Measurements from ENCODE around the gene CSNK2B.

The CSNK2B gene

DNA sequence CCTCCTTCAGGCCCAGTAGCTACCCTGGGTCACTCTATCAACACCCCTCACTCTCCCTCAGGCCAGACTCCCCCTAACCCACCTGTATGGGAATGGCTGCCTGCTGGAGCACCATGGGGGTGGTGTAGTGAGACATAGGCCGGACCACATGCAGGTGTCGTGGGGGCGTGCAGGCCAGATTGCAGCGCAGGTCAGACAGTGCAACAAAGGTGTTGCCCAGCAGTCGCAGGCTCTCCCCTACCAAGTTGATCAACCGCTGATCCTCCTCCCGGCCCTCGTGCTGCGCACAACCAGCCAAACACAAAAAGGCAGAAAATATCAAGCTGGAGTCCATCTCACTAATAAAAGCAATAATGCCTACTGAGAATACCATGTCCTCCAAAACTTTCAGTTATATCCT lies 20.6 kb upstream of the CSNK2B start:
- Mint-ChIP-seq H3K27me3 (no peaks in the 10 kb centered on the region), H3K36me3 (ENCODE audit: low read depth) (peaks cover 100% of the 10 kb centered on the region), H3K27ac (no peak overlapping the region), H3K4me3 (no peak overlapping the region), H3K9me3 (no peaks in the 10 kb centered on the region), H3K4me1 (ENCODE audit: low read depth) (peaks cover 9% of the 10 kb centered on the region)
- intact Hi-C loops (cut with micrococcal nuclease): no loop called here

GRCh38 chr6:31651602-31652191 lies 14.2 kb upstream of the CSNK2B start:
- H3K27me3 Mint-ChIP-seq: no peaks in the 10 kb centered on the region
- peaks cover 35% of the 10 kb centered on the region for H3K4me1 Mint-ChIP-seq (ENCODE audit: low read depth)
- peaks cover 83% of the 10 kb centered on the region for H3K36me3 Mint-ChIP-seq (ENCODE audit: low read depth)
- no peaks in the 10 kb centered on the region for H3K9me3 Mint-ChIP-seq
- H3K27ac Mint-ChIP-seq: peak overlapping the region; percentile 97
- intact Hi-C loops (cut with micrococcal nuclease): loop anchor here (1.0 kb wide), 3 partner anchors 9 to 31 kb away; partner anchors contain the start of genes C6orf47, CSNK2B and PRRC2A
- H3K4me3 Mint-ChIP-seq: peak overlapping the region; percentile 94

GRCh38 chr6:31652925-31653724 lies 12.8 kb upstream of the CSNK2B start:
- peaks cover 48% of the 10 kb centered on the region for H3K4me1 Mint-ChIP-seq (ENCODE audit: low read depth)
- intact Hi-C loops (cut with micrococcal nuclease): loop anchor here (1.0 kb wide), 3 partner anchors 7 to 33 kb away; partner anchors contain the start of genes C6orf47, CSNK2B and PRRC2A
- H3K4me3 Mint-ChIP-seq: peak overlapping the region; percentile 94
- H3K27ac Mint-ChIP-seq: peak overlapping the region; percentile 97
- no peaks in the 10 kb centered on the region for H3K9me3 Mint-ChIP-seq
- no peaks in the 10 kb centered on the region for H3K27me3 Mint-ChIP-seq
- peaks cover 83% of the 10 kb centered on the region for H3K36me3 Mint-ChIP-seq (ENCODE audit: low read depth)

DNA sequence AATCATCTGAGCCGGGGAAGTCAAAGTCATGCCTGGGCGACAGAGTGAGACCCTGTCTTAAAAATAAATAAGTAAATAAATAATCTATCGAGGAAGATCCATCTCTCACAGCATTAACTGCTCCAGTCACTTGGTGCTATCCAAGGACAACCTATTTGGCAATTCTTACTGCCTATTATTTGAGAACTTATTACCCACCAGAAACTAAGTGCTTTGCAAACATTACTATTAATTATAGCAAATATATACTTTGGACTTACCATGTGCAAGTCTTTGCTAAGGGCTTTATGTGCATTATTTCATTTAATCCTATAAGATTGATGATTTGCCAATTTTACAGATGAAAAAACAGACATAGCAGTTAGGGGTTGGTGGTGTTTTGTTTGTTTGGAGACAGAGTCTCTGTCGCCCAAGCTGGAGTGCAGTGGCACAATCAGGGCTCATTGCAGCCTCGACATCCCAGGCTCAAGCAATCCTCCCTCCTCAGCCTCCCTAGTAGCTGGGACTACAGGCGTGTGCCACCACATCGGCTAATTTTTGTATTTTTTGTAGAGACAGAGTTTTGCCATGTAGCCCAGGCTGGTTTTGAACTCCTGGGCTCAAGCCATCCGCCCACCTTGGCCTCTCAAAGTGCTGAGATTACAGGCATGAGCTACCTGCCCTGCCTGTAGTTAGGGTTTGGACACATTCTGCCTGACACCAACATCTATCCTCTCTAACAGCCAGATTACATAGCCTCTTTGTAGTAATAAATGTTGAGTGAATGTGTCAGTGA lies 11.1 kb upstream of the CSNK2B start:
- Mint-ChIP-seq H3K27ac (no peak overlapping the region), H3K4me1 (ENCODE audit: low read depth) (peaks cover 65% of the 10 kb centered on the region), H3K27me3 (no peaks in the 10 kb centered on the region), H3K9me3 (no peaks in the 10 kb centered on the region), H3K4me3 (no peak overlapping the region), H3K36me3 (ENCODE audit: low read depth) (peaks cover 83% of the 10 kb centered on the region)
- intact Hi-C loops (cut with micrococcal nuclease): no loop called here

DNA sequence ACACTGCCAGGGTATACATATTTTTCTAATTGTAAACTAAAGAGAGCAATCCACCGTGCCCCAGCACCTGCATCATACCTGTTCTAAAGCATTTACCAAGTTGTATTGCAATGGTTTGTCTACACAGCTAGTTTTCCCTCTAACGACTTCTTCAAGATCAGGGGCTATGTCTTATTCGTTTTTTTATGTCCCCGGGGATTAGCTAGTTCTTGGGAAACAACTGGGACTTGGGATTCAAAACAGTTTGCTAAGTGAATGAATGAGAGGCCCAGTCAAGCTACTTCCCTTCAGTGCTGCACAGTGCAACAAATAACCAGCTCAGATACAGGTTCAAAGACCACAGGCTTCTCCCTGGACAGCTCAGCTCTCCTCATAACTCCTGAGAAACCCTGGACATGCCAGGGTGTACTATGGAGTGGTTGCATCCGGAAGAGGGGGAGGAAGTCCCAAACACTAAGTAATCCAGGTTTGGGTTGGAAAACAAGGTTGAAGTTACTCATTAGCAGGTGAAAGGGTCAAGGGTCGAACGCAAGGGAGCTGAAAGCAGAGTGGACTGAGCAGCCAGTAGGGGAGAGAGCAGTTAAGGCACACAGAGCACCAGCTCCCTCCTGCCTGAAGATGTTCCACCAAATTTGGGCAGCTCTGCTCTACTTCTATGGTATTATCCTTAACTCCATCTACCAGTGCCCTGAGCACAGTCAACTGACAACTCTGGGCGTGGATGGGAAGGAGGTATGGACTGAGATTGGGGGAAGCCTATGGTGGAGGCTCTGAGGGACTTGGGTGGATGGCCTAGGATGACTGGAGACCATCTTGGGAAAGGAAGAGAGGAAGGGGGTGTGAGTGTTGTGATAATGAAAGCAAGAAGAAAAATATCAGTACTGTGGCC lies 10.3 kb upstream of the CSNK2B start, which contains the start of gene APOM:
APOM (plus strand) TSS at position 546 of the 889 bp plus-strand sequence; CDS start at position 619, 73 bp downstream.
- intact Hi-C loops (cut with micrococcal nuclease): no loop called here
- no peaks in the 10 kb centered on the region for H3K27me3 Mint-ChIP-seq
- H3K4me1 Mint-ChIP-seq (ENCODE audit: low read depth): peaks cover 59% of the 10 kb centered on the region
- H3K9me3 Mint-ChIP-seq: no peaks in the 10 kb centered on the region
- no peak within 1 kb of the TSS for H3K4me3 Mint-ChIP-seq
- H3K36me3 Mint-ChIP-seq (ENCODE audit: low read depth): peaks cover 81% of the 10 kb centered on the region
- H3K27ac Mint-ChIP-seq: no peak within 1 kb of the TSS

- Mint-ChIP-seq H3K27me3 (no peaks in the 10 kb centered on the region), H3K36me3 (ENCODE audit: low read depth) (peaks cover 75% of the 10 kb centered on the region), H3K4me3 (peak overlapping the region; percentile 28), H3K9me3 (no peaks in the 10 kb centered on the region), H3K4me1 (ENCODE audit: low read depth) (peaks cover 63% of the 10 kb centered on the region), H3K27ac (peak overlapping the region; percentile 10)
- intact Hi-C loops (cut with micrococcal nuclease): no loop called here
These were observed 8.3 kb upstream of the CSNK2B start for GRCh38 chr6:31657406-31658157.

GRCh38 chr6:31658158-31658688 lies 7.7 kb upstream of the CSNK2B start:
- H3K4me1 Mint-ChIP-seq (ENCODE audit: low read depth): peaks cover 70% of the 10 kb centered on the region
- intact Hi-C loops (cut with micrococcal nuclease): no loop called here
- no peaks in the 10 kb centered on the region for H3K27me3 Mint-ChIP-seq
- no peaks in the 10 kb centered on the region for H3K9me3 Mint-ChIP-seq
- H3K36me3 Mint-ChIP-seq (ENCODE audit: low read depth): peaks cover 75% of the 10 kb centered on the region
- peak overlapping the region; percentile 28 for H3K4me3 Mint-ChIP-seq
- peak overlapping the region; percentile 10 for H3K27ac Mint-ChIP-seq

DNA sequence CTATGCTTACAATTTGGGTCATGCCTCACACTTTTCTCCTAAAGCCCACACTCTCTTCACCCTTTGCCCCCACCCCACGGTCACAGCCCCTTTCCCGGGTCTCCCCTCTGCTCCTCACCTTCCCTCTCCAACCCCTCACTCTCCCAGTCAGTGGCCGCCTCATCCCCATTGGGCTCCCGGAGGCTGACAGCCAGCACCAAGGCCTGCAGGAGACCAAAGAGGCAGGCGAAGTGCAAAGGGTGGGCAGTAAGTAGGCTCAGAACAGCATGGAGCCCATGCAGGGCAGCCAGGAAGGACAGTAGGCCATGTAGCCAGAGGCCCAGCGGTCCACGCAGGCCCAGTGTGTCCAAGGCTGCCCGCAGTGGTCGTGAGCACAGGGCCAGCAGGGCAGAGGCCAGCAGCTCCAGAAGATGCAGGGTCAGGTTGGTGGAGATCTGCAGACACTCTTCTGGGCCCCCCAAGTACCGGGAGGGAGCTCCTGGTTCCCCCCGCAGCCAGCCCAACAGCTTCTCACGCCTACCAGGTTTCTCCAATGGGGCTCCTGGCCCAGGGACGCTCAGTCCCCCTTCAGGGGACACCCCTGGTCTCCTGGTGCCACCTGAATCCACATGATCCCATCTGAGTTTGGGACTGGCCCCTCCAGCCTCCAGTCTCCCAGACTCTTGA lies 6.8 kb upstream of the CSNK2B start:
- H3K27ac Mint-ChIP-seq: peak overlapping the region; percentile 95
- H3K27me3 Mint-ChIP-seq: no peaks in the 10 kb centered on the region
- peaks cover 84% of the 10 kb centered on the region for H3K36me3 Mint-ChIP-seq (ENCODE audit: low read depth)
- H3K4me1 Mint-ChIP-seq (ENCODE audit: low read depth): peaks cover 79% of the 10 kb centered on the region
- intact Hi-C loops (cut with micrococcal nuclease): no loop called here
- H3K9me3 Mint-ChIP-seq: no peaks in the 10 kb centered on the region
- peak overlapping the region; percentile 83 for H3K4me3 Mint-ChIP-seq

- no peaks in the 10 kb centered on the region for H3K27me3 Mint-ChIP-seq
- peak overlapping the region; percentile 83 for H3K4me3 Mint-ChIP-seq
- H3K4me1 Mint-ChIP-seq (ENCODE audit: low read depth): peaks cover 86% of the 10 kb centered on the region
- H3K27ac Mint-ChIP-seq: peak overlapping the region; percentile 95
- no peaks in the 10 kb centered on the region for H3K9me3 Mint-ChIP-seq
- intact Hi-C loops (cut with micrococcal nuclease): loop anchor here (1.0 kb wide), 1 partner anchor 8 kb away; the partner anchor contains the start of gene BAG6
- H3K36me3 Mint-ChIP-seq (ENCODE audit: low read depth): peaks cover 91% of the 10 kb centered on the region
These were observed 6.1 kb upstream of the CSNK2B start for GRCh38 chr6:31659649-31660380.

GRCh38 chr6:31660381-31661261 lies 5.3 kb upstream of the CSNK2B start, which contains the start of gene C6orf47:
C6orf47 (minus strand) TSS chr6:31660778; CDS start chr6:31659947, 831 bp downstream.
- intact Hi-C loops (cut with micrococcal nuclease): loop anchor here (1.0 kb wide), 1 partner anchor 8 kb away; the partner anchor contains the start of gene BAG6
- Mint-ChIP-seq H3K4me3 (peak within 1 kb of the TSS; percentile 83), H3K4me1 (ENCODE audit: low read depth) (peaks cover 82% of the 10 kb centered on the region), H3K9me3 (no peaks in the 10 kb centered on the region), H3K27ac (peak within 1 kb of the TSS; percentile 95), H3K36me3 (ENCODE audit: low read depth) (peaks cover 86% of the 10 kb centered on the region), H3K27me3 (no peaks in the 10 kb centered on the region)

Data from dendritic cell treated with granulocyte-macrophage colony-stimulating factor and Interleukin-4, amounts not matched to agents 40 ng/mL and 50 ng/mL, for 4 days (primary cell).